T-helper 2 cell treated with Interferon-gamma antibody and Interleukin-4, amounts not matched to agents 5 μg/mL and 100 μg/mL, for 36 hours (primary cell): Measurements from ENCODE around the gene SLFN13.
A peak's percentile ranks its signal among the peaks of the same experiment; 100 is the strongest.

Source experiments
- DNase-seq: peaks from one replicate; pipeline ENCODE4 v3.0.0; 2021; ENCODE audit warnings: low spot score
- H3K27ac Mint-ChIP-seq: one replicate; pipeline ENCODE4 v1.8.0; 2021; ENCODE audit warnings: mild to moderate bottlenecking, mixed read lengths
- H3K27me3 Mint-ChIP-seq: one replicate; pipeline ENCODE4 v1.8.0; 2021; ENCODE audit warnings: low read depth, mixed read lengths
- H3K36me3 Mint-ChIP-seq: one replicate; pipeline ENCODE4 v1.8.0; 2021; ENCODE audit warnings: low read depth, mixed read lengths
- H3K4me1 Mint-ChIP-seq: one replicate; pipeline ENCODE4 v1.8.0; 2021; ENCODE audit warnings: low read depth, mixed read lengths
- H3K4me3 Mint-ChIP-seq: one replicate; pipeline ENCODE4 v1.8.0; 2022; ENCODE audit warnings: mild to moderate bottlenecking, moderate library complexity, mixed read lengths
- H3K9me3 Mint-ChIP-seq: one replicate; pipeline ENCODE4 v1.8.0; 2021; ENCODE audit warnings: mixed read lengths

SLFN13 gene, protein sequence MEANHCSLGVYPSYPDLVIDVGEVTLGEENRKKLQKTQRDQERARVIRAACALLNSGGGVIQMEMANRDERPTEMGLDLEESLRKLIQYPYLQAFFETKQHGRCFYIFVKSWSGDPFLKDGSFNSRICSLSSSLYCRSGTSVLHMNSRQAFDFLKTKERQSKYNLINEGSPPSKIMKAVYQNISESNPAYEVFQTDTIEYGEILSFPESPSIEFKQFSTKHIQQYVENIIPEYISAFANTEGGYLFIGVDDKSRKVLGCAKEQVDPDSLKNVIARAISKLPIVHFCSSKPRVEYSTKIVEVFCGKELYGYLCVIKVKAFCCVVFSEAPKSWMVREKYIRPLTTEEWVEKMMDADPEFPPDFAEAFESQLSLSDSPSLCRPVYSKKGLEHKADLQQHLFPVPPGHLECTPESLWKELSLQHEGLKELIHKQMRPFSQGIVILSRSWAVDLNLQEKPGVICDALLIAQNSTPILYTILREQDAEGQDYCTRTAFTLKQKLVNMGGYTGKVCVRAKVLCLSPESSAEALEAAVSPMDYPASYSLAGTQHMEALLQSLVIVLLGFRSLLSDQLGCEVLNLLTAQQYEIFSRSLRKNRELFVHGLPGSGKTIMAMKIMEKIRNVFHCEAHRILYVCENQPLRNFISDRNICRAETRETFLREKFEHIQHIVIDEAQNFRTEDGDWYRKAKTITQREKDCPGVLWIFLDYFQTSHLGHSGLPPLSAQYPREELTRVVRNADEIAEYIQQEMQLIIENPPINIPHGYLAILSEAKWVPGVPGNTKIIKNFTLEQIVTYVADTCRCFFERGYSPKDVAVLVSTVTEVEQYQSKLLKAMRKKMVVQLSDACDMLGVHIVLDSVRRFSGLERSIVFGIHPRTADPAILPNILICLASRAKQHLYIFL

GRCh38 chr17:35448214-35448898 lies at the start of gene SLFN13:
Gene SLFN13 (minus strand): TSS chr17:35448766. CDS start chr17:35445680, 3,086 bp downstream.
- Mint-ChIP-seq H3K4me1 (peaks cover 11% of the 10 kb centered on the region), H3K9me3 (no peaks in the 10 kb centered on the region), H3K27me3 (no peaks in the 10 kb centered on the region), H3K36me3 (peaks cover 60% of the 10 kb centered on the region), H3K4me3 (peak within 1 kb of the TSS; percentile 79), H3K27ac (peak within 1 kb of the TSS; percentile 80)
- peak; percentile 97 for DNase-seq

DNA sequence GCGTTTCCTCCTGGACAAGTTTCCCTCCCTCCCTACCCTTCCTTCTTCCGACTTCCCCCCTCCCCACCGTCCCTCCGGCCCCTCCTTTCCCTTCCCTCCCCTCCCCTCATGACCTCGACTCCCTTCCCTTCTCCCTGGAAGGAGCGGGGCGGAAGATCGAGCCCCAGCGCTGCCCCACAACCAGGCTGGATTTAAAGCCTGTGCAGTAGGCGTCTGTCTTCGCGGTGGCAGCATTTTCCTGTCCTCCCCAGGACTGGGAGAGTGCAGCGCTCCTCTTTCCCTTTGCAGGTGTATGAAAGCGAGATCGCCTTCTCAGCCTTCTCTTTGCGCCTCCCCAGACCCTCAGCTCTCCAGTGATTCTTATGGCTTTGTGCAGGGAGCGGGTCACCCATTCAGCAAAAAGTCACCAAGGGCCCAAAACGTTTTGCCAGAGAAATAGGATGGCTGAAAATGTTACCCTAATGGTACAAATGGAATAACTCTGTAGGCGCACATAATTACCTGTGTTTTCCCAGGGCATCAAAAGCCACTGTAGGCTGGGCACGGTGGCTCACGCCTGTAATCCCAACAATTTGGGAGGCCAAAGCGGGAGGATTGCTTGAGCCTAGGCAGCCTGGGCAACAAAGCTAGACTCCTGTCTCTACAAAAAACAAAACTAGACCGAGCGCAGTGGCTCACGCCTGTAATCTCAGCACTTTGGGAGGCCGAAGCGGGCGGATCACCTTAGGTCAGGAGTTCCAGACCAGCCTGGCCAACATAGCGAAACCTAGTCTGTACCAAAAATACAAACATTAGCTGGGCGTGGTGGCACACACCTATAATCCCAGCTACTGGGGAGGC lies 48.1 kb upstream of the SLFN13 start:
- DNase-seq = no peak
- Mint-ChIP-seq H3K9me3 (no peaks in the 10 kb centered on the region), H3K27me3 (no peaks in the 10 kb centered on the region), H3K4me1 (peaks cover 52% of the 10 kb centered on the region), H3K36me3 (peaks cover 70% of the 10 kb centered on the region), H3K4me3 (no peak overlapping the region), H3K27ac (peak overlapping the region; percentile 49)

GRCh38 chr17:35493040-35493439 lies 44.5 kb upstream of the SLFN13 start:
- peaks cover 73% of the 10 kb centered on the region for H3K36me3 Mint-ChIP-seq
- H3K4me1 Mint-ChIP-seq = peaks cover 58% of the 10 kb centered on the region
- DNase-seq = no peak
- H3K27ac Mint-ChIP-seq = no peak overlapping the region
- H3K27me3 Mint-ChIP-seq = no peaks in the 10 kb centered on the region
- no peaks in the 10 kb centered on the region for H3K9me3 Mint-ChIP-seq
- no peak overlapping the region for H3K4me3 Mint-ChIP-seq

DNA sequence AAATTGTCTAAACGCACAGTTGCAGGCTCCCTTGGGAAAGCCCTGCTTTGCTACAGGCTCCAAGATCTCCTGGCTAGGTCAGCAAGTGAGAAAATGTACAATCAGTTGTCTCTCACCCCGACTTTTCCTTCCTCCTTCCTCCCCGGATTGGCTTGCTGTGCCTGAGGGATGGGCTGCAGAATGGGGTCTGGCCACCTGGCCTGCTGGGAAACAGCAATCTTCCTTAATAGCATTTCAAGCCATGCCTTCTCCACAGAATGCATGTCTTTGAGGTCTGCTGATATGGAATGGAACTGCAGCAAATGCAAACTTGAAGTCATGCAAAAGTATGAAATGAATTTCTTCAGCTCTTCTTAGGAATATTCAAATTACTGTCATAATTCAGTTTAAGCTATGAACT lies 42.9 kb upstream of the SLFN13 start:
- no peaks in the 10 kb centered on the region for H3K27me3 Mint-ChIP-seq

GRCh38 chr17:35489944-35490343 lies 41.4 kb upstream of the SLFN13 start:
- Mint-ChIP-seq H3K27me3 (no peaks in the 10 kb centered on the region), H3K9me3 (no peaks in the 10 kb centered on the region), H3K4me1 (peaks cover 70% of the 10 kb centered on the region), H3K4me3 (no peak overlapping the region), H3K36me3 (peaks cover 83% of the 10 kb centered on the region), H3K27ac (peak overlapping the region; percentile 4)
- DNase-seq = no peak

More for the DNA sequence above, 42.9 kb upstream of the SLFN13 start:
- H3K36me3 Mint-ChIP-seq = peaks cover 73% of the 10 kb centered on the region
- H3K27ac Mint-ChIP-seq = no peak overlapping the region
- H3K4me1 Mint-ChIP-seq = peaks cover 60% of the 10 kb centered on the region
- no peak overlapping the region for H3K4me3 Mint-ChIP-seq
- no peaks in the 10 kb centered on the region for H3K9me3 Mint-ChIP-seq
- DNase-seq = no peak

DNA sequence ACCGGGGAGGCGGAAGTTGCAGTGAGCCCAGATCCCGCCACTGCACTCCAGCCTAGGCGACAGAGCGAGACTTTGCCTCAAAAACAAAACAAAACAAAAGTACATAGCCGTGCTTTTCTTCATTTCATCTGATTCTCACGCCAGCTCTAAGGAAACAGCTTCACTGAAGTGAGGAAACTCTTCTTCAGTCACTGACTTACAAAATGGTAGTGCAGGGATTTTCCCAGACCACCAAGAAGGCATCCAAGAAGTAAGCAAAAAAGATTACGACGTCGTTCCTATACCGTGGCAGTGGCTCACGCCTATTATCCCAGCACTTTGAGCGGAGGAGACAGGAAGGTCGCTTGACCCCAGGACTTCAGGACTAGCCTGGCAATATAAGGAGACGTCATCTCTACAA lies 40.4 kb upstream of the SLFN13 start:
- peaks cover 68% of the 10 kb centered on the region for H3K4me1 Mint-ChIP-seq
- H3K27ac Mint-ChIP-seq = no peak overlapping the region
- peak overlapping the region; percentile 89 for H3K4me3 Mint-ChIP-seq
- H3K36me3 Mint-ChIP-seq = peaks cover 89% of the 10 kb centered on the region
- no peaks in the 10 kb centered on the region for H3K27me3 Mint-ChIP-seq
- H3K9me3 Mint-ChIP-seq = no peaks in the 10 kb centered on the region
- DNase-seq = no peak

DNA sequence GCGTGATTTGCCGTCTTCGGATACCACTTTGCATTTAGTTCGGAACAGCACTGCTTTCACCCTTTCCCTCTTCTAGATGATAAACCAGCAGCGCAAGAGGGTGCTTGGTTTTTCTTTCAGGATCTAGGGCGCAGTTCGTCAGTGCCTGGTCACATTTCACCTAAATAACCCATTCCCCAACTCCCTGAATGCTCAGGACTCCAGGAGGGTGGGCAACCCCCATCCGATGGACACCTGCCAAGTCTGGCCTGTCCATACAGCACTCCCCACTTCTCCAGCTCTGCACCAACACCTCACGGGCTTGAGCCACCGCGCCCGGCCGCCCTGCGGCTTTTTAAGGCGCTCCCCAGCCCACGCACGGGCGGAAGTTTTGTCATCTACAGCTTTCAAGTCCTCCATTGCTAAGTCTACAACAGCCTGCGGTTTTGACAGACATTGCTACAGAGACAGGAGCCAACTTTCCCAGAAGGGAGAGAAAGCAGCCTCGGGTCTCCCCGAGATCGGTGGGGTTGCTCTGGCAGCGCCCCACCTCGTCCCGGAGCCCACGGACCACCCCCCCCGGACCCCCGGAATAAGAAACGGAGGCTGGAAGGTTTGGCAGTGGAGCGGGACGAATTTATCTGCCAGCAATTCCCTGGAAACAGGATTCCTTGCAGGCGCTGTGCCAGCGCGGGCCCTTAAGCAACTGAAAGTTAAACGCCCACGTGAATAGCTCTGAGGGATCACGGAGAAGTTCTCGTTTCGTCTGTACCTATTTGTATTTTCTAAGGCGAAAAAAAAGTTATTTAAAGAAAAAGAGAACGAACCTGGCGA lies 38.6 kb upstream of the SLFN13 start:
- Mint-ChIP-seq H3K9me3 (no peaks in the 10 kb centered on the region), H3K27me3 (no peaks in the 10 kb centered on the region), H3K4me1 (peaks cover 53% of the 10 kb centered on the region), H3K4me3 (peak overlapping the region; percentile 89), H3K36me3 (peaks cover 93% of the 10 kb centered on the region), H3K27ac (peak overlapping the region; percentile 93)
- peak; percentile 91 for DNase-seq

DNA sequence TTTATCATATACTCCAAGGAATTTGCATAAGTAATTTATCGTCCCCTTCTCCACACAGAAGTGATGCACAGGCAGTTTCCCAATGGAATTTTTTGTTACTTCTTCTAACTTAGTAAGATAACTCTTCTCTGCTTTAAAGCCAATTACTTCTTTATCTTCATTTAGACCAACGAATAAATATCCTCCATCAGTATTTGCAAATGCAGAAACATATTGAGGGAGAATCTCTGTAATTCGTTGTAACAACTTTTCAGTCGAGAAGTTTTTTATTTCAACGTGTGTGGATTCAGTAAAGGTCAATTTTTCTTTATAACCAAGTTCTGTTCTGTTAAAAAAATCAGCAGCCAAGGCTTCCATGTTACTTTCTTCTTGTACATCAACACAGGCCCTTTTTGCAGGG lies 30.7 kb upstream of the SLFN13 start:
- no peak for DNase-seq
- H3K4me1 Mint-ChIP-seq = peaks cover 29% of the 10 kb centered on the region
- peaks cover 85% of the 10 kb centered on the region for H3K36me3 Mint-ChIP-seq
- no peak overlapping the region for H3K27ac Mint-ChIP-seq
- H3K27me3 Mint-ChIP-seq = no peaks in the 10 kb centered on the region
- H3K9me3 Mint-ChIP-seq = peaks cover 13% of the 10 kb centered on the region
- H3K4me3 Mint-ChIP-seq = no peak overlapping the region

- no peak for DNase-seq
- Mint-ChIP-seq H3K36me3 (peaks cover 85% of the 10 kb centered on the region), H3K4me1 (peaks cover 30% of the 10 kb centered on the region), H3K9me3 (peaks cover 26% of the 10 kb centered on the region), H3K27ac (no peak overlapping the region), H3K27me3 (no peaks in the 10 kb centered on the region), H3K4me3 (no peak overlapping the region)
These were observed 28.7 kb upstream of the SLFN13 start for GRCh38 chr17:35477248-35477647.

DNA sequence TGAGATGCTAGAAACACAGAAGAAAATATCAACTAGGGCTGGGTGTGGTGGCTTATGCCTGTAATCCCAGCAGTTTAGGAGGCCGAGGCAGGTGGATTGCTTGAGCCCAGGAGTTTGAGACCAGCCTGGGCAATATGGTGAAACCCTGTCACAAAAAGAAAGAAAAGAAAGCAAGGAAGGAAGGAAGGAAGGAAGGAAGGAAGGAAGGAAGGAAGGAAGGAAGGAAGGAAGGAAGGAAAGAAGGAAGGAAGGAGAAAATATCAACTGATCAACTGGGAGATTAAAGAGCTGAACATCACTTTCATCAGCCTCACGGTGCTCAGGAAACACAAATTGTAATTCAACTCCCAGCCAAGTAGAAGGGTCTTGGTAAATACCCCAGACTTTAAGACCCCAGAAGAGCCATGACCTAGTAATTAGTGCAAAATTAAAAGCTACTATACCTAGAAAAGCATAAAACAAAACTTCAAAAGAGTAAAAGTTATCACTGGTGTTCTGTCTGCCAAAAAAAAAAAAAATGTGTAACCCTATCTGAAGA lies 27.8 kb upstream of the SLFN13 start:
- H3K27ac Mint-ChIP-seq = peak overlapping the region; percentile 58
- peaks cover 33% of the 10 kb centered on the region for H3K9me3 Mint-ChIP-seq
- no peak for DNase-seq
- H3K4me1 Mint-ChIP-seq = peaks cover 34% of the 10 kb centered on the region
- no peaks in the 10 kb centered on the region for H3K27me3 Mint-ChIP-seq
- no peak overlapping the region for H3K4me3 Mint-ChIP-seq
- peaks cover 86% of the 10 kb centered on the region for H3K36me3 Mint-ChIP-seq

DNA sequence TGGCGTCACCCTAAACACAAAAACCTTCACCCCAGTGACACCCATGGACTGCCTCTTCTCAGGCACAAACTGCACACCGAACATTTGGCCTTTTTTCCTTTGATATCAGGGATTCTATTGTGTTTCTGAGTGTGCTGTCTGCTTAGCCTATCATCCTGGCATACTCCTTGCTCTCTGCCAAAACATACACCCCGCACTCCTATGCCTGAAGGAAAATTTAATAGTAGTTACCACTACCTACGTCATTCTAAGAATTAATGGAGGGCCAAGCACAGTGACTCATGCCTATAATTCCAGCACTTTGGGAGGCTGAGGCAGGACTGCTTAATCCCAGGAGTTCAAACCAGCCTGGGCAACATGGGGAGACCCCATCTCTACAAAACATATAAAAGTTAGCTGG lies 19.9 kb upstream of the SLFN13 start:
- H3K4me1 Mint-ChIP-seq = peaks cover 32% of the 10 kb centered on the region
- no peak for DNase-seq
- no peak overlapping the region for H3K27ac Mint-ChIP-seq
- H3K4me3 Mint-ChIP-seq = peak overlapping the region; percentile 56
- no peaks in the 10 kb centered on the region for H3K27me3 Mint-ChIP-seq
- peaks cover 85% of the 10 kb centered on the region for H3K36me3 Mint-ChIP-seq
- H3K9me3 Mint-ChIP-seq = peaks cover 40% of the 10 kb centered on the region

DNA sequence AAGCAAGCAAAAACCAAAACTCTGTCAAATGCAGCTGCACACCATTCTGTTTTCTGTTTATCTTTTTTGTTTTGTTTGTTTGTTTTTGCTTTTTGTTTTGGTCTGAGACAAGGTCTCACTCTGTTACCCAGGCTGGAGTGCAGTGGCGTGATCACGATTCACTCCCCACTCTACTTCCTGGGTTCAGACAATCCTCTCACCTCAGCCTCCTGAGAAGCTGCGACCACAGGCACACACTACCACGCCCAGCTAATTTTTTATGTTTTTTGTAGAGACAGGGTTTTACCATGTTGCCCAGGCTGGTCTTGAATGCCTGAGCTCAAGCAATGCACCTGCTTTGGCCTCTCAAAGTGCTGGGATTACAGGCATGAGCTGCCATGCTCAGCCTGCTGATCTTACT lies 19.3 kb upstream of the SLFN13 start:
- H3K27ac Mint-ChIP-seq = peak overlapping the region; percentile 77
- no peak overlapping the region for H3K4me3 Mint-ChIP-seq
- H3K4me1 Mint-ChIP-seq = peaks cover 32% of the 10 kb centered on the region
- no peaks in the 10 kb centered on the region for H3K27me3 Mint-ChIP-seq
- peaks cover 85% of the 10 kb centered on the region for H3K36me3 Mint-ChIP-seq
- peaks cover 34% of the 10 kb centered on the region for H3K9me3 Mint-ChIP-seq
- no peak for DNase-seq
